Chondrocyte (in vitro differentiated cells): ENCODE measurements around the gene GOLPH3. TPM values are rescaled to one million over a fixed set of nuclear protein-coding genes. Genes with fewer than 3 reads are reported as not detected.
A peak's percentile ranks its signal among the peaks of the same experiment; 100 is the strongest.

Experiments
- DNase-seq: peaks from one replicate; pipeline ENCODE4 v3.0.0; 2021; ENCODE audit warnings: mixed read lengths, low spot score
- H3K27ac Mint-ChIP-seq: one replicate; pipeline ENCODE4 v1.8.0; 2021; ENCODE audit warnings: mild to moderate bottlenecking, moderate library complexity, mixed read lengths; ENCODE audit not compliant: unreplicated experiment
- H3K27me3 Mint-ChIP-seq: 2 replicates; pipeline ENCODE4 v1.8.0; 2021; ENCODE audit warnings: low read depth, mixed read lengths
- H3K36me3 Mint-ChIP-seq: 2 replicates; pipeline ENCODE4 v1.8.0; 2021; ENCODE audit warnings: low read depth, mixed read lengths
- H3K4me1 Mint-ChIP-seq: 2 replicates; pipeline ENCODE4 v1.8.0; 2021; ENCODE audit warnings: low read depth, mild to moderate bottlenecking, mixed read lengths
- H3K4me3 Mint-ChIP-seq: one replicate; pipeline ENCODE4 v1.8.0; 2021; ENCODE audit warnings: mild to moderate bottlenecking, moderate library complexity, mixed read lengths; ENCODE audit not compliant: unreplicated experiment
- H3K9me3 Mint-ChIP-seq: 2 replicates; pipeline ENCODE4 v1.8.0; 2021; ENCODE audit warnings: low read depth, mixed read lengths
- CTCF ChIP-seq: fragments of 200-600 bp; sonication (generic); IDR thresholded peaks from 2 replicates; pipeline ENCODE4 v1.5.0; 2021; ENCODE audit warnings: antibody characterized with exemption, mild to moderate bottlenecking, moderate library complexity
- total RNA-seq: library from RNA; stranded (reverse); gene quantifications from 3 replicates; pipeline ENCODE4 v1.2.1, GENCODE V29; 2021

The GOLPH3 gene
- total RNA-seq, 1 donor from 2014 or later: 106 TPM

DNA sequence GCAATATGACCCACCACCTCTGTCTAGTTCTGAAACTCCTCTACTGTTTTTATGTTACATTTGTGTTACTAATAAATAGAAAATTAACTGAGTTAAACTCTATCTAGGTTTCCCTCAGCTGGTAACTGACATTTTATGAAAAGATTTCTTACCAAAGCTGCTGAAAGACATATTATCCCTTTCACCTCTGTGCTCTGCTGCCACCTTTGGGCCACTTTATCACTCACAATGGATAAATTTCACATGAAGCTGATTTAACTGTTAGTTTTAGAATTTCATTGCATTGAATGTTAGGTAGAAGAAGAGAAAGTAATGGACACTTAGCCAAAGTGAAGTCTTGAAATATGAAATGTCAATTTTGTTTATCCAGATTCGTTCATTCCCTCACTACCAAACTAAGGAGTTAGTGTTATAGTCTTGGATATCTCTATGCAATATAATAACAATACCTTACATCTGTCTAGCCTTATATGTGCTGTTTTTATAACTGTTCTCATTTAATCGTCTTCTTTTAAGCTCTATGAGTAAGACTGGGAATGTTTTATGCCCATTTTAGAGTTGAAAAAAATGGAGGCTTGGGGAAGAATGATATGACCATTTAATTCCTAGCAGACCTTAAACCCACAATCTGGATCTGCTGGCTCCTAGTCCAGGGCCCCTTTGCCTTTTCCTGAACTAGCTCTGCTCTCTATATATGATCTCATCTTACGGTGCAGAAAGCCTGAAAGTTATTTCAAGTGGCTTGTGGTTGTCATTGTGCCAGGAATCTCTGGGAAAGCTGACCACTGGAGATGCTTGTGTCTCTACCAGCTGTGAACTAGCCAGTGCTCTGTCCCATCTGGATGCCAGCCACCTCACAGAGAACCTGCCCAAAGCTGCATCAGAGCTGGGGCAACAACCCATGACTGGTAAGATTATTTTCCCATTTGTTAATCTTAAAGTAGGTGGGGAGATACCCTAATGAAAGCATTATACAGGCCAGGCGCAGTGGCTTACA lies 97.1 kb downstream of the GOLPH3 start:
- H3K27ac Mint-ChIP-seq: peak overlapping the region; percentile 74
- peaks cover 12% of the 10 kb centered on the region for H3K4me1 Mint-ChIP-seq
- no peak for DNase-seq
- peak; percentile 98 for TF ChIP-seq CTCF
- no peak overlapping the region for H3K4me3 Mint-ChIP-seq
- H3K9me3 Mint-ChIP-seq: no peaks in the 10 kb centered on the region
- H3K27me3 Mint-ChIP-seq: no peaks in the 10 kb centered on the region
- peaks cover 10% of the 10 kb centered on the region for H3K36me3 Mint-ChIP-seq

Other genes with a start within 250 kb of the GOLPH3 start
- gene MTMR12, start 138.6 kb upstream of the GOLPH3 start, total RNA-seq: 19.0 to 20.4 TPM (median 19.8 TPM) in 3 replicates